GM12872 (cell line): ENCODE results near the gene MEF2B.

Source experiments
- TF ChIP-seq, protein P1 (sequence below): IDR thresholded peaks from 3 replicates; pipeline ENCODE4 v1.5.1; 2011; ENCODE audit warnings: low read depth, mild to moderate bottlenecking, low read length, moderate library complexity; ENCODE audit not compliant: insufficient read depth

The MEF2B gene

DNA sequence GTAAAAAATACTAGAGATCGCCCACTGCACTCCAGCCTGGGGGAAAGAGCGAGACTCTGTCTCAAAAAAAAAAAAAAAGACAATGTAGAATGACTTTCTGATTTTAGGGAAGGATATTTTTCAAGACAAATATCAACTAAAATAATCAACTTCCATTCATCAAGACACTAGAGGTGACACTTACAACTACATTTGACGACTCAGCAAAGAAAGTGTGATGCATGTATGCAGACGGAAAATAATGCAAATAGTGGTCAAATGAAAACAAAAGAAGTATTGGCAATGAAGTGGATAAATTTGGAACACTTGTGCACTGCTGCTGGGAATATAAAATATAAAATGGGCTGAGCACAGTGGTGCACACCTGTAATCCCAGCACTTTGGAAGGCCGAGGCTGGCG, 44.0 kb downstream of the MEF2B start:
- TF ChIP-seq, protein P1, sequence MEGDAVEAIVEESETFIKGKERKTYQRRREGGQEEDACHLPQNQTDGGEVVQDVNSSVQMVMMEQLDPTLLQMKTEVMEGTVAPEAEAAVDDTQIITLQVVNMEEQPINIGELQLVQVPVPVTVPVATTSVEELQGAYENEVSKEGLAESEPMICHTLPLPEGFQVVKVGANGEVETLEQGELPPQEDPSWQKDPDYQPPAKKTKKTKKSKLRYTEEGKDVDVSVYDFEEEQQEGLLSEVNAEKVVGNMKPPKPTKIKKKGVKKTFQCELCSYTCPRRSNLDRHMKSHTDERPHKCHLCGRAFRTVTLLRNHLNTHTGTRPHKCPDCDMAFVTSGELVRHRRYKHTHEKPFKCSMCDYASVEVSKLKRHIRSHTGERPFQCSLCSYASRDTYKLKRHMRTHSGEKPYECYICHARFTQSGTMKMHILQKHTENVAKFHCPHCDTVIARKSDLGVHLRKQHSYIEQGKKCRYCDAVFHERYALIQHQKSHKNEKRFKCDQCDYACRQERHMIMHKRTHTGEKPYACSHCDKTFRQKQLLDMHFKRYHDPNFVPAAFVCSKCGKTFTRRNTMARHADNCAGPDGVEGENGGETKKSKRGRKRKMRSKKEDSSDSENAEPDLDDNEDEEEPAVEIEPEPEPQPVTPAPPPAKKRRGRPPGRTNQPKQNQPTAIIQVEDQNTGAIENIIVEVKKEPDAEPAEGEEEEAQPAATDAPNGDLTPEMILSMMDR: no peak

DNA sequence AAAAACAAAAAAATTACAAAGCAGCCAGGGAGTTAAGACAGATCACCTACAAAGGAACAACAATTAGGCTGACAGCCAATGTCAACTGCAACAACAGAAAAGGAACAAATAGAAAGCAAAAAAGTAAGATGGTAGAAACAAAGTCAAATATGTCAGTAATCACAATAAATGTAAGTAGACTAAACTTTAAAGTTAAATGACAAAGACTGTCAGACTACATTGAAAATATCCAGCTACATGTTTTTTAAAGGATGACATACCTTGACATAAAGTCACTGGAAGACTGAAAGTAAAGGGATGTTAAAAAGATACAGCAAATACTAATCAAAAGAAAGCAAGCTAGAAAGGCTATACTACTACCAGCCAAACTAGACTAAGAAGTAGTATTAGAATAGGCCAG, 46.7 kb downstream of the MEF2B start:
- TF ChIP-seq, protein P1: no peak

DNA sequence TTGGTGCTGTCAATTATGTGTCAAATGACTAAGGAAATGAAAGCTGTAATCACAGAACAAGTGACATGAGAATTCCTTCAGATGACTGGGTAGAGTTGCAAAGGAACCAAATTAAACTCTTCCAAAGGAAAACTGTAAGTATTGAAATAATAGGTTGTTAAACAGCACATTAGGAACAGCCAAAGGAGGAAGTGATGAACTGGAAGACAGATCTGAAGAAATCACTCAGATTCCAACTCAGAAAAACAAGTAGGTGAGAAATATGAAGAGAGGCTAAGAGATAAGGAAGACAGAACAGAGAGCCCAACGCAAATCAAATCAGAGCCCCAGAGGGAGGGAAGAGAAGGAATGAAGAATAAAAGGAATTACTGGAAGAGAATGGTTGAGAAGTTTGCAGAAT, 47.2 kb downstream of the MEF2B start:
- TF ChIP-seq, protein P1: no peak

DNA sequence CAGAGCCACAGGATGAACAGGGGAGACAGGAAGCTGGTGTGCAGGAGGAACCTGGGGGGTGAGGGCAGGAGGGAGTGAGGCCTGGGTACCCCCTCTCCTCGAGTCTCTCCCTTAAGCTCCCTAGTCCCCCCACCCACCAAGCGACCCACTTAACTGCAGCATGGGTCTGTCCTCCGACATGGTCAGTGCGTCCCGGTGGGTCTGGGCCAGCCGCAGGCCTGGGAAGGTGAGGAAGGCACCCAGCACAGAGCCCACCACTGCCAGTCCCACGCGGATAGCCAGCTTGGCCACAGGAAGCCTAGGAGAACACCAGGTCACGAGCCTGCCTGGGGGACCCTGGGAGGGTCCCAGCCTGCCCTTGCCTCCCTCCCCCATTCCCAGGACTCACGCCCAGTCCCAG, 48.7 kb downstream of the MEF2B start:
- TF ChIP-seq, protein P1: no peak

DNA sequence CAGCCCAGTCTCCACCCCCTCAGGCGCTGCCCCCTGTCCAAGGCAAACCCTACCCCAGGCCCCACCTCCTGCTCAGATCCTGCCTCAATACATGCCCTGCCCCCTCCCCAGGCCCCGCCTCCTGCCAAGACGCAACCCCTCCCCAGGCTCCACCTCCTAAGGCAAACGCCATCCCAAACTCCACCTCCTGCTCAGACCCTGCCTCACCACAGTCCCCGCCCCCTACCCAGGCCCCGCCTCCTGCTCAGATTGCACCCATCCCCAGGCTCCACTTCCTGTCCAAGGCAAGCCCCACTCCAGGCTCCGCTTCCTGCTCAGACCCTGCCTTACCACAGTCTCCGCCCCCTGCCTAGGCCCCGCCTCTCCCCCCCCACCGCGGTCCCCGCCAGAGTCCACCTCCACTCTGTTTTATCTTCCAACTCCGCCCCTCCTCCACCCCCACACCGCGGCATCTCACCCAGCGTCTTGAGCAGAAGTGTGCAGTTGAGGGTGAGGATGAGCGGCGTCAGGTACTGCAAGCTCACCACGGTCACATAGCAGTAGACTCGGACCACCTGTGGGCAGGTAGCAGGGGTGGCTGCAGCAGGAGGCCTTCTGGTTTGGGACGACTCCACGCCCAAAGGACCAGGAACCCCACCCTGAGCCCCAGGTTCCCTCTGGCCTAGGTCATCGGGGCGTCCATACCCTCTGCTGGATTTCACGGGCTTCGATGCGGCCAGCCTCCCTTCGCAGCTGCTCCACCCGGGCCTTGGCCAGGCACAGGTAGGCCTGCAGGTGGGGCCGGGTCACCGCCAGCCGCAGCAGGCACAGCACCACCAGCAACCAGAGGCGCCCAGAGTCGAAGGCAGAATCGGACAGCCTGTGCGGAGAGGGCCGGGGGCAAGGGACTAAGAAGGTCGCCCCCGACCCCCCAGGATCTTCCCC, 49.5 kb downstream of the MEF2B start:
- TF ChIP-seq, protein P1: no peak

DNA sequence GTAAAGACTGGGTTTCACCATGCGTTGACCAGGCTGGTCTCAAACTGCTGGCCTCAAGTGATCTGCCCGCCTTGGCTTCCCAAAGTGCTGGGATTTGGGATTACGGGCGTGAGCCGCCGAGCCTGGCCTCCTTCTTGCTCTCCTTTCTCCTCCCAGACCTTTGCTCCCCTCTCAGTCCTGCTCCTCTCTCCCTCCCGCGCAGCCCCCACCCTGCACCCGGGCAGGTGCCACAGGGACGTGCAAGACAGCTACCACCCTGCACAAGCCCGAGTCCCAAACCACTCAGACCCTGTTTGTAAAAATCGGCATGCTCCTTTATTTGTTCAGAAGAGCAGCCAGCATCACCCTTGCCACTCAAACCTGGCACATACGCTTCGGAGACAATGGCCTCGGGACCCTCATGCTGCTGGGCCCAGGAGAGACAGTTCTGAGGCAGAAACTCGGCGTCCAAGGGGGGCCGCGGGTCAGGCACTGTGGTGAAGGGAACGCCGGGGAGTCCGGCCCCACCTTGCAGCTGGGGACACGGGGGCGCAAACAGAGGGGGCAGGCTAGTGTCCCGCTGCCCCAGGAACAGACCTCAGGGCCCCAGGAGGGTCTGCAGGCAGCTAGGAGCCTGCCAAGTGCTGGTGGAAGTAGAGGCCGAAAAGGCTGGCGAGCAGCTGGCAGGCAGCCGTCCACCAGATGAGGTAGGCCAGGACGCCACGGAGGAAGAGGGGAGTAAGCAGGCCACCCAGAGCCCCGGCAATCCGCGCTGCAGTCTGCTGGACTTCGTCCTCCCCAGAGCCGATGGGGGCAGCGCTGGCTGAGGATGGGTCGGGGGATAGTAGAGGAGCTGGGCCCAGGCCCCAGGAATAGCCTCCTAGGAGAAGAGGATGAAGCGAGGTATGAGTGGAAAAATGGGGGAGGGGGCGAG, 50.5 kb downstream of the MEF2B start:
- TF ChIP-seq, protein P1: no peak

DNA sequence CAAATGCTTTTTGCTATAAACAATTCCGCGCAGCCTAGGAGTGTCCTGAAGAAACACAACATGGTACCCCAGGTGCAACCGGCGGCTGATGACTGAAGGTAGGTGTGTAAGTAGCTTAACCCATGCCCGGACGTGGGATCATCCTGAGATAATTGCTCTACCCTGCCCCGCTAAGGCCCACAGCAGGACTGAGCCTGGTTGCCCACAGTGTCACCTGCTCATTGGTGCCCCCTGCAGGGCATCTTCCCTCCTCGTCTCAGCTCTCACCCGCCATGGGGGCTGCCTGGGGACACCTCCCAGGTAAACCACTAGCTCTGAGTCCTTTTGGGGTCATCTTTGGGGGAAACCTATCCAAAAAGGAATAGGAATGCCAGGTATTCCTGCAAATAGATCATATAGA, 54.1 kb downstream of the MEF2B start:
- TF ChIP-seq, protein P1: peak; percentile 91
